MM.1S (cell line): ENCODE results near the gene LRFN2.

Experiments
- DNase-seq: peaks from one replicate; pipeline ENCODE4 v3.0.0-alpha.2; 2015
- H2AFZ ChIP-seq: fragments of 300-600 bp; sonication (generic); 2 replicates; pipeline ENCODE4 v1.6.0; 2016; ENCODE audit warnings: antibody characterized with exemption, low read length
- H3F3A ChIP-seq: fragments of 300-600 bp; sonication (generic); 2 replicates; pipeline ENCODE4 v1.6.1; 2016; ENCODE audit warnings: mild to moderate bottlenecking, antibody characterized with exemption, low read length, moderate library complexity, mixed read lengths; ENCODE audit not compliant: insufficient read depth
- H3K27ac ChIP-seq: fragments of 300-600 bp; sonication (generic); 2 replicates; pipeline ENCODE4 v1.5.1; 2016; ENCODE audit warnings: mild to moderate bottlenecking, low read length
- H3K27me3 ChIP-seq: fragments of 300-600 bp; sonication (generic); replicated peaks from 2 replicates; pipeline ENCODE4 v1.6.0; 2016; ENCODE audit warnings: low read length; ENCODE audit not compliant: insufficient read depth
- H3K36me3 ChIP-seq: fragments of 300-600 bp; sonication (generic); replicated peaks from 2 replicates; pipeline ENCODE4 v1.6.1; 2016; ENCODE audit warnings: mild to moderate bottlenecking, low read length, mixed read lengths; ENCODE audit not compliant: insufficient read depth
- H3K4me1 ChIP-seq: fragments of 300-600 bp; sonication (generic); 2 replicates; pipeline ENCODE4 v1.6.1; 2016; ENCODE audit warnings: low read length, mixed read lengths
- H3K4me2 ChIP-seq: fragments of 300-600 bp; sonication (generic); 2 replicates; pipeline ENCODE4 v1.6.0; 2016; ENCODE audit warnings: low read depth, low read length
- H3K4me3 ChIP-seq: fragments of 300-600 bp; sonication (generic); 2 replicates; pipeline ENCODE4 v1.5.1; 2016; ENCODE audit warnings: low read length, mixed read lengths
- H3K79me2 ChIP-seq: fragments of 300-600 bp; sonication (generic); 2 replicates; pipeline ENCODE4 v1.6.1; 2016; ENCODE audit warnings: mixed run types, low read length, mixed read lengths
- H3K9ac ChIP-seq: fragments of 300-600 bp; sonication (generic); 2 replicates; pipeline ENCODE4 v1.6.1; 2016; ENCODE audit warnings: low read length, mixed read lengths
- H3K9me2 ChIP-seq: fragments of 300-600 bp; sonication (generic); replicated peaks from 2 replicates; pipeline ENCODE4 v1.6.1; 2016; ENCODE audit warnings: mild to moderate bottlenecking, low read length, mixed read lengths; ENCODE audit not compliant: insufficient read depth
- H3K9me3 ChIP-seq: fragments of 300-600 bp; sonication (generic); replicated peaks from 2 replicates; pipeline ENCODE4 v1.6.1; 2016; ENCODE audit warnings: mild to moderate bottlenecking, low read length, mixed read lengths; ENCODE audit not compliant: insufficient read depth
- H4K20me1 ChIP-seq: fragments of 300-600 bp; sonication (generic); 2 replicates; pipeline ENCODE4 v1.6.1; 2016; ENCODE audit warnings: mild to moderate bottlenecking, low read length, moderate library complexity, mixed read lengths; ENCODE audit not compliant: insufficient read depth
- CTCF ChIP-seq: fragments of 300-600 bp; sonication (generic); IDR thresholded peaks from 2 replicates; pipeline ENCODE4 v1.5.1; 2016; ENCODE audit warnings: antibody characterized with exemption, low read length, mixed read lengths
- EZH2 ChIP-seq: fragments of 300-600 bp; sonication (generic); optimal IDR thresholded peaks from 2 replicates; pipeline ENCODE3; 2017; ENCODE audit warnings: low read depth, mild to moderate bottlenecking, antibody characterized with exemption, low read length, mixed read lengths
- EZH2phosphoT487 ChIP-seq: fragments of 300-600 bp; sonication (generic); IDR thresholded peaks from 2 replicates; pipeline ENCODE4 v1.6.1; 2018; ENCODE audit warnings: antibody characterized with exemption, low read length

Gene LRFN2

GRCh38 chr6:40559056-40559455 lies 28.1 kb downstream of the LRFN2 start:
- no peak for TF ChIP-seq CTCF
- TF ChIP-seq EZH2: no peak
- TF ChIP-seq EZH2phosphoT487: no peak
- Histone ChIP-seq H3K27ac (no peak overlapping the region), H3K4me1 (no peaks in the 10 kb centered on the region), H3F3A (no peaks in the 10 kb centered on the region), H3K9me2 (no peaks in the 10 kb centered on the region), H4K20me1 (no peaks in the 10 kb centered on the region), H3K36me3 (no peaks in the 10 kb centered on the region), H3K4me2 (no peak overlapping the region), H3K9me3 (no peaks in the 10 kb centered on the region), H2AFZ (no peak overlapping the region), H3K4me3 (no peak overlapping the region), H3K9ac (no peak overlapping the region), H3K27me3 (no peaks in the 10 kb centered on the region), H3K79me2 (no peaks in the 10 kb centered on the region)
- DNase-seq: no peak

GRCh38 chr6:40558102-40558501 lies 29.1 kb downstream of the LRFN2 start:
- no peaks in the 10 kb centered on the region for H3K36me3 ChIP-seq
- no peaks in the 10 kb centered on the region for H3K4me1 ChIP-seq
- no peaks in the 10 kb centered on the region for H3F3A ChIP-seq
- no peak overlapping the region for H3K27ac ChIP-seq
- TF ChIP-seq EZH2phosphoT487 (no peak), CTCF (no peak), EZH2 (no peak)
- no peaks in the 10 kb centered on the region for H4K20me1 ChIP-seq
- no peaks in the 10 kb centered on the region for H3K9me2 ChIP-seq
- H3K79me2 ChIP-seq: no peaks in the 10 kb centered on the region
- no peak overlapping the region for H3K4me3 ChIP-seq
- no peak overlapping the region for H3K9ac ChIP-seq
- H3K27me3 ChIP-seq: no peaks in the 10 kb centered on the region
- H2AFZ ChIP-seq: no peak overlapping the region
- no peak for DNase-seq
- H3K9me3 ChIP-seq: no peaks in the 10 kb centered on the region
- no peak overlapping the region for H3K4me2 ChIP-seq

- no peaks in the 10 kb centered on the region for H3K9me2 ChIP-seq
- no peak overlapping the region for H3K9ac ChIP-seq
- H2AFZ ChIP-seq: no peak overlapping the region
- no peak overlapping the region for H3K4me3 ChIP-seq
- no peak for TF ChIP-seq EZH2
- TF ChIP-seq CTCF: no peak
- TF ChIP-seq EZH2phosphoT487: no peak
- no peaks in the 10 kb centered on the region for H3K27me3 ChIP-seq
- no peaks in the 10 kb centered on the region for H3F3A ChIP-seq
- no peak overlapping the region for H3K4me2 ChIP-seq
- H3K9me3 ChIP-seq: no peaks in the 10 kb centered on the region
- no peaks in the 10 kb centered on the region for H3K79me2 ChIP-seq
- no peaks in the 10 kb centered on the region for H3K4me1 ChIP-seq
- no peak for DNase-seq
- no peaks in the 10 kb centered on the region for H4K20me1 ChIP-seq
- no peaks in the 10 kb centered on the region for H3K36me3 ChIP-seq
- no peak overlapping the region for H3K27ac ChIP-seq
Measured at GRCh38 chr6:40556881-40557280, 30.3 kb downstream of the LRFN2 start.

- Histone ChIP-seq H4K20me1 (no peaks in the 10 kb centered on the region), H3K27ac (no peak overlapping the region), H3K9me3 (no peaks in the 10 kb centered on the region), H3K4me3 (no peak overlapping the region), H3K79me2 (no peaks in the 10 kb centered on the region), H3K9me2 (no peaks in the 10 kb centered on the region), H2AFZ (no peak overlapping the region), H3K9ac (no peak overlapping the region), H3F3A (no peaks in the 10 kb centered on the region), H3K4me2 (no peak overlapping the region), H3K36me3 (no peaks in the 10 kb centered on the region), H3K27me3 (no peaks in the 10 kb centered on the region), H3K4me1 (no peaks in the 10 kb centered on the region)
- DNase-seq: no peak
- TF ChIP-seq EZH2phosphoT487 (no peak), EZH2 (no peak), CTCF (no peak)
Measured at GRCh38 chr6:40556023-40556422, 31.1 kb downstream of the LRFN2 start.
